Measurements from ENCODE around the gene UBE2QL1.

UBE2QL1 gene

GRCh38 chr5:6454628-6455053, 6.0 kb downstream of the UBE2QL1 start:
- in situ Hi-C loops (cut with MboI; ENCODE audit: low sequenced_read_pairs): no loop called here
- Histone ChIP-seq H3K4me3 (no peak overlapping the region), H3K27me3 (ENCODE audit: low read depth) (peaks cover 28% of the 10 kb centered on the region), H3K36me3 (replicated peaks) (no peaks in the 10 kb centered on the region), H3K9me3 (no peaks in the 10 kb centered on the region), H3K4me1 (no peaks in the 10 kb centered on the region)
- DNase-seq (ENCODE audit: low spot score in 2 of 2): no peak

- H3K9me3 ChIP-seq: no peaks in the 10 kb centered on the region
- peaks cover 20% of the 10 kb centered on the region for H3K27me3 ChIP-seq (ENCODE audit: low read depth)
- H3K36me3 ChIP-seq (replicated peaks): no peaks in the 10 kb centered on the region
- no peaks in the 10 kb centered on the region for H3K4me1 ChIP-seq
- DNase-seq (ENCODE audit: low spot score in 2 of 2): no peak
- in situ Hi-C loops (cut with MboI; ENCODE audit: low sequenced_read_pairs): no loop called here
- no peak overlapping the region for H3K4me3 ChIP-seq
Observed at GRCh38 chr5:6455571-6456200, 7.0 kb downstream of the UBE2QL1 start.

- in situ Hi-C loops (cut with MboI; ENCODE audit: low sequenced_read_pairs): no loop called here
Observed at GRCh38 chr5:6456766-6457370, 8.2 kb downstream of the UBE2QL1 start.

GRCh38 chr5:6457592-6457991, 8.9 kb downstream of the UBE2QL1 start:
- Histone ChIP-seq H3K9me3 (no peaks in the 10 kb centered on the region), H3K36me3 (replicated peaks) (no peaks in the 10 kb centered on the region), H3K4me1 (no peaks in the 10 kb centered on the region), H3K4me3 (no peak overlapping the region), H3K27me3 (ENCODE audit: low read depth) (peaks cover 1% of the 10 kb centered on the region)
- DNase-seq (ENCODE audit: low spot score in 2 of 2): no peak
- in situ Hi-C loops (cut with MboI; ENCODE audit: low sequenced_read_pairs): no loop called here

More at GRCh38 chr5:6456766-6457370, 8.2 kb downstream of the UBE2QL1 start:
- Histone ChIP-seq H3K4me1 (no peaks in the 10 kb centered on the region), H3K36me3 (replicated peaks) (no peaks in the 10 kb centered on the region), H3K9me3 (no peaks in the 10 kb centered on the region), H3K4me3 (no peak overlapping the region), H3K27me3 (ENCODE audit: low read depth) (peaks cover 9% of the 10 kb centered on the region)
- DNase-seq (ENCODE audit: low spot score in 2 of 2): no peak

- Histone ChIP-seq H3K4me1 (no peaks in the 10 kb centered on the region), H3K4me3 (no peak overlapping the region), H3K27me3 (ENCODE audit: low read depth) (no peaks in the 10 kb centered on the region), H3K36me3 (replicated peaks) (no peaks in the 10 kb centered on the region), H3K9me3 (no peaks in the 10 kb centered on the region)
- no peak for DNase-seq (ENCODE audit: low spot score in 2 of 2)
- in situ Hi-C loops (cut with MboI; ENCODE audit: low sequenced_read_pairs): no loop called here
Observed at GRCh38 chr5:6458833-6459232, 10.2 kb downstream of the UBE2QL1 start.

- in situ Hi-C loops (cut with MboI; ENCODE audit: low sequenced_read_pairs): no loop called here
- DNase-seq (ENCODE audit: low spot score in 2 of 2): no peak
- Histone ChIP-seq H3K4me1 (no peaks in the 10 kb centered on the region), H3K9me3 (no peaks in the 10 kb centered on the region), H3K27me3 (ENCODE audit: low read depth) (no peaks in the 10 kb centered on the region), H3K36me3 (replicated peaks) (no peaks in the 10 kb centered on the region), H3K4me3 (no peak overlapping the region)
Observed at GRCh38 chr5:6459896-6460295, 11.2 kb downstream of the UBE2QL1 start.

- Histone ChIP-seq H3K27me3 (ENCODE audit: low read depth) (no peaks in the 10 kb centered on the region), H3K4me3 (no peak overlapping the region), H3K4me1 (no peaks in the 10 kb centered on the region), H3K9me3 (no peaks in the 10 kb centered on the region), H3K36me3 (replicated peaks) (no peaks in the 10 kb centered on the region)
- in situ Hi-C loops (cut with MboI; ENCODE audit: low sequenced_read_pairs): no loop called here
- DNase-seq (ENCODE audit: low spot score in 2 of 2): no peak
Observed at GRCh38 chr5:6461006-6461405, 12.3 kb downstream of the UBE2QL1 start.

GRCh38 chr5:6461793-6462650, 13.4 kb downstream of the UBE2QL1 start:
- no peaks in the 10 kb centered on the region for H3K36me3 ChIP-seq (replicated peaks)
- in situ Hi-C loops (cut with MboI; ENCODE audit: low sequenced_read_pairs): no loop called here
- no peak overlapping the region for H3K4me3 ChIP-seq
- no peak for DNase-seq (ENCODE audit: low spot score in 2 of 2)
- no peaks in the 10 kb centered on the region for H3K9me3 ChIP-seq
- H3K27me3 ChIP-seq (ENCODE audit: low read depth): no peaks in the 10 kb centered on the region
- H3K4me1 ChIP-seq: no peaks in the 10 kb centered on the region

- in situ Hi-C loops (cut with MboI; ENCODE audit: low sequenced_read_pairs): no loop called here
- no peaks in the 10 kb centered on the region for H3K36me3 ChIP-seq (replicated peaks)
- H3K27me3 ChIP-seq (ENCODE audit: low read depth): no peaks in the 10 kb centered on the region
- H3K9me3 ChIP-seq: no peaks in the 10 kb centered on the region
- DNase-seq (ENCODE audit: low spot score in 2 of 2): no peak
- no peaks in the 10 kb centered on the region for H3K4me1 ChIP-seq
- no peak overlapping the region for H3K4me3 ChIP-seq
Observed at GRCh38 chr5:6462671-6463070, 14.0 kb downstream of the UBE2QL1 start.

GRCh38 chr5:6464441-6464840, 15.8 kb downstream of the UBE2QL1 start:
- Histone ChIP-seq H3K27me3 (ENCODE audit: low read depth) (no peaks in the 10 kb centered on the region), H3K4me1 (no peaks in the 10 kb centered on the region), H3K36me3 (replicated peaks) (no peaks in the 10 kb centered on the region), H3K9me3 (no peaks in the 10 kb centered on the region), H3K4me3 (no peak overlapping the region)
- in situ Hi-C loops (cut with MboI; ENCODE audit: low sequenced_read_pairs): no loop called here
- no peak for DNase-seq (ENCODE audit: low spot score in 2 of 2)

GRCh38 chr5:6465831-6466790, 17.5 kb downstream of the UBE2QL1 start:
- no peak for DNase-seq (ENCODE audit: low spot score in 2 of 2)
- Histone ChIP-seq H3K27me3 (ENCODE audit: low read depth) (no peaks in the 10 kb centered on the region), H3K9me3 (no peaks in the 10 kb centered on the region), H3K36me3 (replicated peaks) (no peaks in the 10 kb centered on the region), H3K4me1 (no peaks in the 10 kb centered on the region), H3K4me3 (no peak overlapping the region)
- in situ Hi-C loops (cut with MboI; ENCODE audit: low sequenced_read_pairs): no loop called here

GRCh38 chr5:6466975-6467567, 18.4 kb downstream of the UBE2QL1 start:
- H3K9me3 ChIP-seq: no peaks in the 10 kb centered on the region
- H3K4me1 ChIP-seq: no peaks in the 10 kb centered on the region
- no peaks in the 10 kb centered on the region for H3K36me3 ChIP-seq (replicated peaks)
- no peak overlapping the region for H3K4me3 ChIP-seq
- DNase-seq (ENCODE audit: low spot score in 2 of 2): no peak
- in situ Hi-C loops (cut with MboI; ENCODE audit: low sequenced_read_pairs): no loop called here
- no peaks in the 10 kb centered on the region for H3K27me3 ChIP-seq (ENCODE audit: low read depth)

- DNase-seq (ENCODE audit: low spot score in 2 of 2): no peak
- no peaks in the 10 kb centered on the region for H3K4me1 ChIP-seq
- H3K9me3 ChIP-seq: no peaks in the 10 kb centered on the region
- in situ Hi-C loops (cut with MboI; ENCODE audit: low sequenced_read_pairs): no loop called here
- no peaks in the 10 kb centered on the region for H3K27me3 ChIP-seq (ENCODE audit: low read depth)
- H3K4me3 ChIP-seq: no peak overlapping the region
- no peaks in the 10 kb centered on the region for H3K36me3 ChIP-seq (replicated peaks)
Observed at GRCh38 chr5:6467591-6467990, 18.9 kb downstream of the UBE2QL1 start.
